Prostate gland (tissue), 2 donors: ENCODE measurements around the gene KLLN.

Experiments
- POLR2AphosphoS5 ChIP-seq: sonication (generic); formaldehyde crosslinking; IDR thresholded peaks from one replicate; pipeline ENCODE4 v1.6.1; 2017; ENCODE audit warnings: antibody characterized with exemption
- TF ChIP-seq, protein P1 (sequence below), 4 experiments: fragments of 200-600 bp in 2 of 4; fragments of 450-650 bp in 2 of 4; sonication (generic) in 2 of 4; IDR thresholded peaks; 1 replicate in 3 of 4; 2 replicates in 1 of 4; pipeline ENCODE4 v1.5.1; 2016 to 2019; ENCODE audit warnings: antibody characterized with exemption in 4 of 4, mild to moderate bottlenecking in 2 of 4, moderate library complexity in 2 of 4

DNA sequence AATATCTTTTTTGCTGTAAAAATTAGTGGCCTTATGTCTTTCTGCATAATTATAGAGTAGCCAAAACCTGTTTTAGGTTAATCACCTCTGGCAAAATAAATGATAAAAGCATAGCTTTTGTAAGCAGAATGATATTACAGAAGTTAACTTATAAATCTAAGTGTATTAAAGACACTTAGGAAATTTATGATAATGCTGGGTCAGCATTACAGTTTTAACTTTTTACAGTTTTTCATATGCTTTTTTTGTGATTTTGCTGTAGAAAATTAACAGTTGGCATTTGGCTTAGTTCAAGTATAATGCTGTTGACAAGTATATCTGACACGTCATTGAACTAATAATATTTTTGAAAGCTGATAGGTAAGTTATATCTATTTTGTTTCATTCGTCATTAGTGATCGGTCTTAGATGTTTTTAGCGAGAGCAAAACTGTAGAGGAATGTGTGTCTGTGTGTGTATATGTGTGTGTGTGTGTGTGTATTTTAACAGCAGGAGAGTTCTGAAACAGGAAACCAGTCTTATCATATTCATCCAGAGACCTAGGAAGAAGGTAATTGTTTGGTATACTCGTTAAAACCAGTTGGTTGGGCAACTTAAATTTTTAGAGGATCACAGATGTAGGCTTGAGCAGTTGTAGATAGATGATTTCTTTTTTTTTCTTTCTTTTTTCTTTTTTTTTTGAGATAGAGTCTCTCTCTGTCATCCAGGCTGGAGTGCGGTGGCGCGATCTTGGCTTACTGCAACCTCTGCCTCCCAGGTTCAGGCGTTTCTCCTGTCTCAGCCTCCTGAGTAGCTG lies 15.5 kb upstream of the KLLN start:
- TF ChIP-seq, protein P1, sequence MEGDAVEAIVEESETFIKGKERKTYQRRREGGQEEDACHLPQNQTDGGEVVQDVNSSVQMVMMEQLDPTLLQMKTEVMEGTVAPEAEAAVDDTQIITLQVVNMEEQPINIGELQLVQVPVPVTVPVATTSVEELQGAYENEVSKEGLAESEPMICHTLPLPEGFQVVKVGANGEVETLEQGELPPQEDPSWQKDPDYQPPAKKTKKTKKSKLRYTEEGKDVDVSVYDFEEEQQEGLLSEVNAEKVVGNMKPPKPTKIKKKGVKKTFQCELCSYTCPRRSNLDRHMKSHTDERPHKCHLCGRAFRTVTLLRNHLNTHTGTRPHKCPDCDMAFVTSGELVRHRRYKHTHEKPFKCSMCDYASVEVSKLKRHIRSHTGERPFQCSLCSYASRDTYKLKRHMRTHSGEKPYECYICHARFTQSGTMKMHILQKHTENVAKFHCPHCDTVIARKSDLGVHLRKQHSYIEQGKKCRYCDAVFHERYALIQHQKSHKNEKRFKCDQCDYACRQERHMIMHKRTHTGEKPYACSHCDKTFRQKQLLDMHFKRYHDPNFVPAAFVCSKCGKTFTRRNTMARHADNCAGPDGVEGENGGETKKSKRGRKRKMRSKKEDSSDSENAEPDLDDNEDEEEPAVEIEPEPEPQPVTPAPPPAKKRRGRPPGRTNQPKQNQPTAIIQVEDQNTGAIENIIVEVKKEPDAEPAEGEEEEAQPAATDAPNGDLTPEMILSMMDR (IDR thresholded peaks at IDR 0.05) = no peak
- TF ChIP-seq POLR2AphosphoS5 = no peak
